IPS-NIHi7 (cell line): ENCODE results near the gene STX1A.

Source experiments
- DNase-seq: peaks from one replicate; pipeline ENCODE4 v3.0.0; 2012; ENCODE audit warnings: mixed read lengths; ENCODE audit errors: extremely low spot score

Gene STX1A

GRCh38 chr7:73718905-73719805, at the start of gene STX1A:
STX1A (minus strand) TSS chr7:73719669; CDS start chr7:73719631, 38 bp downstream.
- peak; percentile 94 for DNase-seq

- DNase-seq = no peak
Observed at GRCh38 chr7:73768641-73769480, 49.4 kb upstream of the STX1A start.

GRCh38 chr7:73766556-73767229, 47.2 kb upstream of the STX1A start:
- no peak for DNase-seq

- DNase-seq = no peak
Observed at GRCh38 chr7:73762659-73762999, 43.2 kb upstream of the STX1A start.

GRCh38 chr7:73761854-73762658, 42.6 kb upstream of the STX1A start:
- peak; percentile 60 for DNase-seq

GRCh38 chr7:73758581-73759138, 39.2 kb upstream of the STX1A start:
- DNase-seq = no peak

GRCh38 chr7:73749931-73750776, 30.7 kb upstream of the STX1A start:
- DNase-seq = no peak

GRCh38 chr7:73746378-73746777, 26.9 kb upstream of the STX1A start:
- no peak for DNase-seq

GRCh38 chr7:73742753-73743641, 23.5 kb upstream of the STX1A start:
- peak; percentile 93 for DNase-seq

GRCh38 chr7:73742338-73742752, 22.9 kb upstream of the STX1A start:
- peak; percentile 64 for DNase-seq

- DNase-seq = no peak
Observed at GRCh38 chr7:73741600-73741999, 22.1 kb upstream of the STX1A start.

- DNase-seq = no peak
Observed at GRCh38 chr7:73740771-73741170, 21.3 kb upstream of the STX1A start.

GRCh38 chr7:73740212-73740611, 20.7 kb upstream of the STX1A start:
- DNase-seq = no peak

- no peak for DNase-seq
Observed at GRCh38 chr7:73739387-73739767, 19.9 kb upstream of the STX1A start.

GRCh38 chr7:73738612-73739386, 19.3 kb upstream of the STX1A start, which contains the start of gene ABHD11:
ABHD11 (minus strand) TSS chr7:73738802; CDS start chr7:73738770, 32 bp downstream.
- peak; percentile 89 for DNase-seq

GRCh38 chr7:73738220-73738611, 18.7 kb upstream of the STX1A start:
- DNase-seq = peak; percentile 81

GRCh38 chr7:73737491-73738219, 18.2 kb upstream of the STX1A start:
- no peak for DNase-seq
